ENCODE results near the gene SLC19A1.

The SLC19A1 gene

GRCh38 chr21:45580576-45581321 is 38.5 kb upstream of the SLC19A1 start:
- peaks cover 5 to 8% of the 10 kb centered on the region in 2 donors for H3K9me3 Mint-ChIP-seq
- ATAC-seq (replicated peaks) = no peak
- peaks cover 13 to 46% of the 10 kb centered on the region in 2 donors for H3K27me3 Mint-ChIP-seq
- peaks cover 0 to under 1% of the 10 kb centered on the region in 2 donors for H3K4me1 Mint-ChIP-seq
- peaks cover 0 to under 1% of the 10 kb centered on the region in 2 donors for H3K36me3 Mint-ChIP-seq
- H3K27ac Mint-ChIP-seq = no peak overlapping the region
- DNase-seq = no peak
- H3K4me3 Mint-ChIP-seq = no peak overlapping the region

- no peak overlapping the region for H3K27ac Mint-ChIP-seq
- ATAC-seq (replicated peaks) (no peak), DNase-seq (no peak)
- H3K4me3 Mint-ChIP-seq = no peak overlapping the region
- no peaks in the 10 kb centered on the region for H3K36me3 Mint-ChIP-seq
- H3K9me3 Mint-ChIP-seq = peaks cover 4 to 8% of the 10 kb centered on the region in 2 donors
- peaks cover 0 to 2% of the 10 kb centered on the region in 2 donors for H3K4me1 Mint-ChIP-seq
- H3K27me3 Mint-ChIP-seq = peaks cover 12 to 47% of the 10 kb centered on the region in 2 donors
These were observed 37.9 kb upstream of the SLC19A1 start for GRCh38 chr21:45580181-45580575.

GRCh38 chr21:45579383-45580180 is 37.3 kb upstream of the SLC19A1 start:
- H3K4me1 Mint-ChIP-seq = peaks cover 0 to 2% of the 10 kb centered on the region in 2 donors
- H3K4me3 Mint-ChIP-seq = no peak overlapping the region
- H3K9me3 Mint-ChIP-seq = peaks cover under 1 to 6% of the 10 kb centered on the region in 2 donors
- H3K27me3 Mint-ChIP-seq = peaks cover 12 to 42% of the 10 kb centered on the region in 2 donors
- no peak for DNase-seq
- H3K36me3 Mint-ChIP-seq = no peaks in the 10 kb centered on the region
- ATAC-seq (replicated peaks) = no peak
- no peak overlapping the region for H3K27ac Mint-ChIP-seq

GRCh38 chr21:45578811-45579381 is 36.7 kb upstream of the SLC19A1 start:
- Mint-ChIP-seq H3K27me3 (peaks cover 12 to 36% of the 10 kb centered on the region in 2 donors), H3K9me3 (peaks cover 0 to 3% of the 10 kb centered on the region in 2 donors)

GRCh38 chr21:45578176-45578801 is 36.0 kb upstream of the SLC19A1 start:
- H3K27ac Mint-ChIP-seq = no peak overlapping the region
- H3K9me3 Mint-ChIP-seq = peaks cover 0 to 3% of the 10 kb centered on the region in 2 donors
- no peaks in the 10 kb centered on the region for H3K36me3 Mint-ChIP-seq
- peaks cover 0 to 2% of the 10 kb centered on the region in 2 donors for H3K4me1 Mint-ChIP-seq
- DNase-seq (no peak), ATAC-seq (replicated peaks) (no peak)
- peaks cover 12 to 36% of the 10 kb centered on the region in 2 donors for H3K27me3 Mint-ChIP-seq
- no peak overlapping the region for H3K4me3 Mint-ChIP-seq

More at GRCh38 chr21:45578811-45579381, 36.7 kb upstream of the SLC19A1 start:
- no peak overlapping the region for H3K27ac Mint-ChIP-seq
- no peak for ATAC-seq (replicated peaks)
- no peaks in the 10 kb centered on the region for H3K36me3 Mint-ChIP-seq
- no peak overlapping the region for H3K4me3 Mint-ChIP-seq
- peaks cover 0 to 2% of the 10 kb centered on the region in 2 donors for H3K4me1 Mint-ChIP-seq
- DNase-seq = no peak

GRCh38 chr21:45577801-45578175 is 35.5 kb upstream of the SLC19A1 start:
- H3K4me3 Mint-ChIP-seq = no peak overlapping the region
- no peak overlapping the region for H3K27ac Mint-ChIP-seq
- H3K36me3 Mint-ChIP-seq = no peaks in the 10 kb centered on the region
- no peak for ATAC-seq (replicated peaks)
- no peak for DNase-seq
- peaks cover 0 to 2% of the 10 kb centered on the region in 2 donors for H3K4me1 Mint-ChIP-seq
- peaks cover 12 to 36% of the 10 kb centered on the region in 2 donors for H3K27me3 Mint-ChIP-seq
- no peaks in the 10 kb centered on the region for H3K9me3 Mint-ChIP-seq

GRCh38 chr21:45576838-45577737 is 34.8 kb upstream of the SLC19A1 start:
- Mint-ChIP-seq H3K27me3 (peaks cover 12 to 36% of the 10 kb centered on the region in 2 donors), H3K4me1 (peaks cover 0 to 2% of the 10 kb centered on the region in 2 donors), H3K9me3 (no peaks in the 10 kb centered on the region), H3K27ac (no peak overlapping the region), H3K36me3 (no peaks in the 10 kb centered on the region), H3K4me3 (no peak overlapping the region)
- ATAC-seq (replicated peaks) (no peak), DNase-seq (no peak)

GRCh38 chr21:45575993-45576837 is 34.0 kb upstream of the SLC19A1 start:
- Mint-ChIP-seq H3K27me3 (peaks cover 18 to 31% of the 10 kb centered on the region in 2 donors), H3K4me1 (peaks cover 0 to 2% of the 10 kb centered on the region in 2 donors), H3K4me3 (no peak overlapping the region), H3K27ac (no peak overlapping the region), H3K9me3 (no peaks in the 10 kb centered on the region), H3K36me3 (no peaks in the 10 kb centered on the region)
- DNase-seq = no peak
- no peak for ATAC-seq (replicated peaks)

GRCh38 chr21:45575304-45575992 is 33.2 kb upstream of the SLC19A1 start:
- Mint-ChIP-seq H3K4me3 (no peak overlapping the region), H3K4me1 (peaks cover 0 to 2% of the 10 kb centered on the region in 2 donors), H3K36me3 (no peaks in the 10 kb centered on the region), H3K27me3 (peaks cover 17 to 24% of the 10 kb centered on the region in 2 donors), H3K9me3 (no peaks in the 10 kb centered on the region), H3K27ac (no peak overlapping the region)
- no peak for ATAC-seq (replicated peaks)
- DNase-seq = no peak

GRCh38 chr21:45574691-45575090 is 32.5 kb upstream of the SLC19A1 start:
- Mint-ChIP-seq H3K4me3 (no peak overlapping the region), H3K36me3 (no peaks in the 10 kb centered on the region), H3K9me3 (no peaks in the 10 kb centered on the region), H3K27me3 (peaks cover 17 to 18% of the 10 kb centered on the region in 2 donors), H3K27ac (no peak overlapping the region), H3K4me1 (peaks cover 0 to 2% of the 10 kb centered on the region in 2 donors)
- ATAC-seq (replicated peaks) (no peak), DNase-seq (no peak)

- Mint-ChIP-seq H3K9me3 (no peaks in the 10 kb centered on the region), H3K36me3 (no peaks in the 10 kb centered on the region), H3K27me3 (peaks cover 17 to 18% of the 10 kb centered on the region in 2 donors), H3K4me1 (peaks cover 0 to 2% of the 10 kb centered on the region in 2 donors), H3K27ac (no peak overlapping the region), H3K4me3 (no peak overlapping the region)
- no peak for DNase-seq
- ATAC-seq (replicated peaks) = no peak
These were observed 31.9 kb upstream of the SLC19A1 start for GRCh38 chr21:45574081-45574501.

GRCh38 chr21:45573452-45574035 is 31.3 kb upstream of the SLC19A1 start:
- no peak for DNase-seq
- Mint-ChIP-seq H3K4me1 (peaks cover 0 to 2% of the 10 kb centered on the region in 2 donors), H3K9me3 (no peaks in the 10 kb centered on the region), H3K4me3 (no peak overlapping the region), H3K27ac (no peak overlapping the region), H3K36me3 (no peaks in the 10 kb centered on the region), H3K27me3 (peaks cover 18 to 21% of the 10 kb centered on the region in 2 donors)
- ATAC-seq (replicated peaks) = no peak
